Stomach (tissue), 4 donors: Measurements from ENCODE around the gene CBLL1.

ENCODE experiments used
- CTCF ChIP-seq, 7 experiments: fragments of 450-650 bp in 4 of 7; fragments of 200-600 bp in 3 of 7; sonication (generic) in 3 of 7; IDR thresholded peaks; one replicate each; pipeline ENCODE4 v1.5.1; 2016 to 2019; ENCODE audit warnings: antibody characterized with exemption in 7 of 7, control low read depth in 2 of 7, mild to moderate bottlenecking in 1 of 7
- EP300 ChIP-seq: sonication (generic); formaldehyde crosslinking; IDR thresholded peaks from one replicate; pipeline ENCODE4 v1.6.1; 2017; ENCODE audit warnings: antibody characterized with exemption
- POLR2A ChIP-seq, 4 donors: fragments of 450-650 bp; IDR thresholded peaks; one replicate each; pipeline ENCODE4 v1.6.1; 2016; ENCODE audit warnings: antibody characterized with exemption in 4 of 4, control low read depth in 2 of 4, mild to moderate bottlenecking in 1 of 4, moderate library complexity in 1 of 4

DNA sequence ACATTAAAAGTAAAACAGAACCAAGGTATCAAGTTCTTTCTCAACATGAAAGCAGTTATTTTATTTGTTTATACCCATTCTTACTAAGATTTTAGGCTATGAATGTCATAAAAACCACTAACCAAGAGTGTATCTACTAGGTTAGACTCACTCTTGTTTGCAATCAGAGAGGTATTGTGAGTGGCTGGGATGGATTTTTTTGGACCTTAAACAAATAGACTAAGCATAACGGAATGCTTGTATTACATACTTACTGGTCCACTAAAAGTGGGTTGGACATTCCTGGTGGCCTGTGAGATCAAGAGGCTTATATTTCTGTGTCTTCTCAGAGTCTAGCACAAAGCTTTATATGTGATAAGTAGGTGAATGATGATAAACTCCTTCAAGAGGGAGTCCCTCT, 32.6 kb upstream of the CBLL1 start:
- TF ChIP-seq CTCF (IDR thresholded peaks at IDR 0.05) (no peak), EP300 (no peak), POLR2A (IDR thresholded peaks at IDR 0.05) (no peak)
